HG02763 (cell line): Measurements from ENCODE around the gene ABCC9.
"Not testable (repeated sequence)": the region's sequence is repeated elsewhere in the genome, so short reads cannot be mapped to it uniquely, and the experiment has no call there.

Source experiments
- ATAC-seq: cut with Tn5 transposase; IDR thresholded peaks from one replicate; pipeline ENCODE4 v1.9.1; 2021; ENCODE audit warnings: mild to moderate bottlenecking, moderate library complexity; ENCODE audit not compliant: unreplicated experiment

The ABCC9 gene

DNA sequence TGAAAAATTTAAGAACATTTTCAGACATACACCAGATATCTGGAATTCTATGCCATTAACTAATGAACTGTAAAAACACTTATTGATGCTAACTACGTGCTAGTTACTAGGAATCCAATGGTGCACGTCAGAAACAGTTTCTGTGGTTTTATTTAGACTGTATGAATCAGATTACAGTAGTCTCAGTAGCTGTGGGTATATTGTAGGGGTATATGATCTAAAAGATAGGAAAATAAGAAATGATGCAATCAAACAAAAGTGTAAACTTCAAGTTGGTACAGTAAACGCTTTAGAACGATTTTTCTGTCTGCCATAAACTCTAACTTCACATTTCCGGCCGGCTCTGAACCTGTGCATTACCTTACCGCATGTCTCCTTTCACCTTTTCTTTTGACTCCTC lies 2.3 kb downstream of the ABCC9 start:
- ATAC-seq, result no peak

DNA sequence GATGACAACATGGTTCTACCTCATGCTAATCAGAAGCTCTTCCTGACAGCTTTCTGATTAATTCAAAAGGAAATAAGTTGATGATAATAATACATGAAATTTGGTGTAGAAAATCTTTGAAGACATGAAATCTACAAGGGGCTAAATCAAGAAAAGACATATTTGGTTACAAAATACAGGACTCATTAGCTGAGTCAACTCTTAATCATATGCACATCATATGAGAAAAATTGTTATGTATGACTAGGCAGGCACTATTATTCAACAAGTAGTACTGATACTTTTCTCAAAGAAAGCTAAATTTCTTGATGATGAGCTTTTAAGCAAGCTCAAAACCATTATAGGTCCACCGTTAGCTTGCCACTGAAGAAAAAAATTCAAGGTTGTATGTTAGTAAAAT lies 7.1 kb downstream of the ABCC9 start:
- no peak for ATAC-seq

DNA sequence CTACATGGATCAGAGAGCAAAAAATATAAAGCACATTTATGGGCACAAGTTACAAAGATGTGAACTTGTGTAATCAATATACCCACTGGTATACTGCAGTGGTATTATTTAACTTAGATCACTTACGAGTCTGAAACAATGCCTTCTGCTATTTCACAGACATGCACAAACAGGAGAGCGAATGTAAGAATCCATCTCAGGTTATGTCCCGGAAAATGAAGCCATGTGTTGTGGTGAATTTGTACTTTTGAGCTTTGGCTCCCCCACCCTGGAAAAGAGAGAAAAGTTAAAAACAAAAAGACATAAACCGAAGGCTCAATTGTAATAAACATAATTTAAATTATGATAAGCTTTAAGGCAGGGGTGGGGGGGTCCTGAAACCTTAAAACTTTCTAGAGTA lies 7.6 kb downstream of the ABCC9 start:
- no peak for ATAC-seq

DNA sequence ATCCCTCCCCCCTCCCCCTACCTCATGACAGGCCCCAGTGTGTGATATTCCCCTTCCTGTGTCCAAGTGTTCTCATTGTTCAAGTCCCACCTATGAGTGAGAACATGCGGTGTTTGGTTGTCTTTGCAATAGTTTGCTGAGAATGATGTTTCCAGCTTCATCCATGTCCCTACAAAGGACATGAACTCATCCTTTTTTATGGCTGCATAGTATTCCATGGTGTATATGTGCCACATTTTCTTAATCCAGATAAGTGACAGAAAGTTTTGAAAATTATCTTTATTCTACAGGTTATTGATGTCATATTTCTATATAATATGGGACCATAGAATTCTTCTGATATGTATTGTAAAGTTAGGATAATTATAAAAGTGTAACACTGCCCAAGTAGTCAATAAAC lies 11.3 kb downstream of the ABCC9 start:
- not testable (repeated sequence) for ATAC-seq

DNA sequence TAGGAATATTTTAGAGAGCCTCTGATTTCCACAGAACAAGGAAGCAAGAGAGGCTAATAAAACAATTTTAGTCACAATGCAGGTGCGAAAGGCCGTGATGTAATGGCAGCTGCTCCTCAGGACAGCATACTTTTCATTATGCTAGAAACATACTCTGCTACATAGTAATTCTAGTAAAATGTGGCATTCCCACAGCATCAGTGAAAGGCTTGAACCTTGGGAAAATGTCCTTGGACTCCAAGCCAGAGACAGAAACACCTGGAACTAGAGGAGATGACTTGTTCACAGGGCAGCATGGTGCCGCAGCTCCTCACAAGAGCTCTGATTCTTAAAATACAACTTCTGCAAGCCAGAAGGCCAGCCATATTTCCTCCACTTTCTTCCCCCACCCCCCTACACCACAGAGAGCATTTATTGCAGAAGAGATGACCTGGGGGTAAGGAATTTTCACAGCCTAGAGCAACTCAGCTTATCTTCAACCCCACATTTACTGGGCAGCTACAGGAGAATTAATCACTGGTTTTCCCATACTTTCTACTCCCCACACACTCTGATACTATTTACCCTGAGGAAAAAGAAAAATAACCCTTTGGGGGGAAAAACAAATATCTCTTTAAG lies 15.8 kb downstream of the ABCC9 start:
- no peak for ATAC-seq

DNA sequence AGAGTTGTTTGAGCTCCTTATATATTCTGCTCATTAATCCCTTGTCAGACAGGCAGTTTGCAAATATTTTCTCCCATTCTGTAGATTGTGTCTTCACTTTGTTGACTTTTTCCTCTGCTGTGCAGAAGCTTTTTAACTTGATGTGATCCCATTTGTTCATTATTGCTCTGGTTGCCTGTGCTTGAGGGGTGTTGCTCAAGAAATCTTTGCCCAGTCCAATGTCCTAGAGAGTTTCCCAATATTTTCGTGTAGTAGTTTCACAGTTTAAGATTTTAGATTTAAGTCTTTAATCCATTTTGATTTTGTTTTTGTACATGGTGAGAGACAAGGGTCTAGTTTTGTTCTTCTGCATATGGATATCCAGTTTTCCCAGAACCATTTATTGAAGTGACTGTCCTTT lies 19.8 kb downstream of the ABCC9 start:
- ATAC-seq, result no peak

DNA sequence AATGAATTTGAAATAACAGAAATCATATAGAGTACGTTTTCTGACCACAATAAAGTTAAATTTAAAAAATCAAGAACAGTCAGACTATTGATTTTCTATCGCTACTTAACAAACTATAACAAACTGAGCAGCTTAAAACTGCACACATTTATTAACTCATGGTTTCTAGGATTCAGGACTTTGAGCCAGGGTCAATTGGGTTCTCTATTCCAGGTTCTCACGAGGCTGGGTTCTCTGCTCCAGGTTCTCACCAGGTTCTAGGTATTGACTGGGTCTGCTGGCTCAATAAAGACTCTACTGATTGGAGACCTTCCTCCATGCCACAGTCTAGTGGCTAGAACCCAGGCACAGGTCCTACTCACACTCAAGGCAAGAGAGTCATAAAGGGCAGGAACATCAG lies 22.8 kb downstream of the ABCC9 start:
- no peak for ATAC-seq

DNA sequence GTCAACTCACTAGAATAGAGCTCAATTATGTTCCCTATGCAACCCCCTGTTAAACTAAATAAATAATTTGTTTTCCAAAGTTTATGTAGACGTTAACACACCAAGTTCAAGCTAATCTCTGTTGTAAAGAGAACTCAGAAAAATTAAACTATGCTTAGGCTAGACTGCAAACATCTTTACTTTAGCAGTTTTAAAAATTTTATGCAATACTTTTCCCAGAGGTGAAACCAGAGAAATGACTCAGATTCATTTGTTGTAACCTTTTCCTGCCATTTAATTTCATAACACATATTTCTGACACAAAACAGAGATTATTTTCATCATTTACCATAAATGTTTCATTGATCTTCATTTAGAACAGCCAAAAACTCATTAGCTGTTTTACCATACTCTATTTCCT lies 27.4 kb downstream of the ABCC9 start:
- ATAC-seq, result no peak

DNA sequence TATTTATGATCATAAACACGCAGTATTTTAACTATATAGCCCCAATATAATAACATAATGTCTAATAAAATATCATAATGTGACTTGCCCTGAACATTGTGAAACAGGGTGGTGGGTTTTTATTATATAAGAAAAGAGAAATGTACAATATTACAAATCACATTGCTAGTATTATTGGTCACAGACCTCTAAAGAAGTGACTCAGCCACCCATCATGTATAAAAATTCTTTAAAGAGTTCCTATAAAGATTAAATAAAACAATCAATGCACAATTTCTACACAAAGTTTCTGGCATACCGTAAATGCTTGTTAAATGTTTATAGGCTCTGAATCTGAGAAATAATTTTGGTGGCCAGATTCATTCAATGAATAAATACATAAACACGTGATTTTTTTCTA lies 28.9 kb downstream of the ABCC9 start:
- ATAC-seq, result no peak

DNA sequence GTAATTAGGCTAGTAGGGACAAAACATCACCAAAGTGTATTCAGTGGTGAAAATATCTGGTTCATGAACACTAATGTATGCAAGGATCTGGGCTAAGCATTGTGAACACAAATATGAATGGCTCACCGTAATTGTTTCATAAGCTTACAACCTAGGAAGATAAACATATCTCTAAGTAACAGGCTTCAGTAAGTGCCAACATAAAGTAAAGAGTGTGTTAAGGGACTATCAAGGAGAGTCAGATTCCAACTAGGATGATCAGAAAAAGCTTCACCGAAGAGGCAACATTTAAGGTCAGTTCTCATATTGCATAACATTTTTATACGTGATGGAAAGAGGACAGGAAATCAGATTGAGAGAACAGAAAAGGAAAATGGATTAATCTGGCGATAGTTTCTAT lies 29.4 kb downstream of the ABCC9 start:
- ATAC-seq, result no peak

DNA sequence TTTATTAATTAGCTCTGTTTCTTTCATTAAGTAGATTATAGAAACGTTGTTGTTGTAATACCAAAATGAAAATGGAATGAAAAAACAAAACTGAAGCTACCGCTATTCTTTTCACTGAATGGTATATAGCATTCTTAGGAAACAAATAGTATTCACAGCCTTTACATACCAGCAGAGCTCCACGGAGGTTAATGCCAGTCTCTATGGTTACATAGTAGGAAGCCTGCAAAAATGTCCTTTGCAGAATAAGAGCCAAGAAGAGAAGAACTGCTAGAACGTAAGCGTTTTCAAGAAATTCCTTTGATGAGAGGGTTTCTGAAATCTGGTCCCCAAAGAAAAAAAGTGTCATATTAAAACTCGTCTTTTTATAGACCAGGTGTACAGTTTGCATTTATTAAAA lies 30.6 kb downstream of the ABCC9 start:
- no peak for ATAC-seq

DNA sequence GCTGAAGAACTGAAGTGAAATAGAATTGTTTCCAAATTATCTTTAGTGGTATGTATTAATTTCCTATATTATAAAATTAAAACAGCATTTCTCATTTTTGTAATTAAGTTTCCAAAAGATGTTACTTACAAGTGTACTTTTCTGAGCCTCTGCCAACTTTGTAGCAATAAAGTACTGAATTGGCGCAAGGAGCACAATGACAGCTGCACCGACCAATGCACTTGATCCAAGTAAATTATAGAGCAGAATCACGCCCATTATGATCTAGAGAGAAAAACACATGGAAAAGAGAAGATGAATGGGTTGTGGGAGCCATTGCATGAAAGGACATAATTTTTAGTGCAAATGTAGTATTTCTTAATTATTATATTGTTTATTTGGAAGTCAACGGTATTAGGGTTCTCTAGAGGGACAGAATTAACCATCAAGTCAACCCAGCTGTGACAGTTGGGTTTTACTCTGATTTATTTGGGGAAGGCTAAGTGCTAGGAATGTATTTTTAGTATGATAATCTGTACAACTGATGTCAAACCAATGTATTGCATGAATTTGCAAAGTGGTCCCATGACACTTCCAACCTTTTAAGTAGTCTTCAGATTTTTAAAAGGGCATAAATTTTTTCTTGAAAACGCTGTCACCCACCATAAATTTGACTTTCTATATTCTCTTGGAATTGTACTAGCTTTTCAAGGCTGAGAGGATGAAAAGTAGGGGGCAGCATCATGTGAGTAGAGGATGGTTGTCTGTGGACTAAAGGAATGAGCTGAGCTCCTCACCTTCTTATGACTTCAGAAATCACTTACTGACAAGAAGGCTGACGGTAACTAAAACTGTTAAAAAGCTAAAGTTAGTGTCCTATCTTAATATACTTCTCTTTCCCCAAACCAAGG lies 33.0 kb downstream of the ABCC9 start:
- ATAC-seq, result no peak

DNA sequence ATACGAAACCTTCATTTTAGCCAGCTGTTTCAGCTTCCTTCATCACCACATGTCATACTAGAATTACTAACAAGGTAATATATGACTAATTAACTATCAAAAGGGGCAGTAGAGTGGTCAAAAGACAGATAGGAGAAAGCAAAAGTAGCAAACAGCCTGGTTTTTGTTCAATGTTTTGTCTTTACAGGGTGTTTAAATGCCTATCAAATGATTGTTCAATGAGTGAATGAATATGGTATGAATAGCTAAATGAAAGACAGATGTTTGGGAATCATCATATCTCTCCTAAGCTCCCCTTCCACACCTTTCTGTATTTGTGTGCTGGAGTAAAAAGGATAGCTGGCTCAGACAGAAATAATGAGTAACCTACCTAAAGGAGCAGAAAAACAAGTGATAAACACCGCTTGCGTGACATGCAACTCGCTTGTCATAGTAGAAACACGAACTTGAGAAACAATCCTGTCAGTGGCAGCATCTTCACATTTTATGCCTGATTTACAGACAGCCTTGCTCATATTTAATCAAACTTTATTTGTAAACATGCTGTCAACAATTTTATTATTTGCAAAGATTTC lies 34.2 kb downstream of the ABCC9 start:
- ATAC-seq, result peak; percentile 74

DNA sequence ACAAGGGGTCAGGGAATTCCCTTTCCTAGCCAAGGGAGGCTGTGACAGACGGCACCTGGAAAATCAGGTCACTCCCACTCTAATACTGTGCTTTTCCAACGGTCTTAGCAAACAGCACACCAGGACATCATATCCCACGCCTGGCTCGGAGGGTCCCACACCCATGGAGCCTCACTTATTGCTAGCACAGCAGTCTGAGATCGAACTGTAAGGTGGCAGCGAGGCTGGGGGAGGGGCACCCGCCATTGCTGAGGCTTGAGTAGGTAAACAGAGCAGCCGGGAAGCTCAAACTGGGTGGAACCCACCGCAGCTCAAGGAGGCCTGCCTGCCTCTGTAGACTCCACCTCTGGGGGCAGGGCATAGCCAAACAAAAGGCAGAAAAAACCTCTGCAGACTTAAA lies 41.7 kb downstream of the ABCC9 start:
- ATAC-seq, result not testable (repeated sequence)

DNA sequence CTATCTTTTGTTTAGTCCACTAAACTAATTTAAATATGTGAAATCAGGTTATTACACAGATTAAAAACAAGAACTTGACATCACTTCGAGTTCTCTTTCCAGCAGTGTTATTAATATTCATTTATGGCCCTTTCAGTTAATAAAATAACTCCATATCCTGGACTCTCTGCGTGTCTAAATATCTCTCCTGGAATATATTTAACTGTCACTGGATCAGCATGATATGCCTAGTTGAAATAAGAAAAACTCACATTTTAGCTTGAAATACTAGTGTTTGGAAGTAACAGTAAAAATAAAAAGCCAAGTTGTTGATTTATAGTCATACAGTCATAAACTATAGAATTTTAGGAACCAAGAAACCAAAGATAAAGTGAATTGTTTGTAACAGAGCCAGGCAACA lies 45.6 kb downstream of the ABCC9 start:
- no peak for ATAC-seq

DNA sequence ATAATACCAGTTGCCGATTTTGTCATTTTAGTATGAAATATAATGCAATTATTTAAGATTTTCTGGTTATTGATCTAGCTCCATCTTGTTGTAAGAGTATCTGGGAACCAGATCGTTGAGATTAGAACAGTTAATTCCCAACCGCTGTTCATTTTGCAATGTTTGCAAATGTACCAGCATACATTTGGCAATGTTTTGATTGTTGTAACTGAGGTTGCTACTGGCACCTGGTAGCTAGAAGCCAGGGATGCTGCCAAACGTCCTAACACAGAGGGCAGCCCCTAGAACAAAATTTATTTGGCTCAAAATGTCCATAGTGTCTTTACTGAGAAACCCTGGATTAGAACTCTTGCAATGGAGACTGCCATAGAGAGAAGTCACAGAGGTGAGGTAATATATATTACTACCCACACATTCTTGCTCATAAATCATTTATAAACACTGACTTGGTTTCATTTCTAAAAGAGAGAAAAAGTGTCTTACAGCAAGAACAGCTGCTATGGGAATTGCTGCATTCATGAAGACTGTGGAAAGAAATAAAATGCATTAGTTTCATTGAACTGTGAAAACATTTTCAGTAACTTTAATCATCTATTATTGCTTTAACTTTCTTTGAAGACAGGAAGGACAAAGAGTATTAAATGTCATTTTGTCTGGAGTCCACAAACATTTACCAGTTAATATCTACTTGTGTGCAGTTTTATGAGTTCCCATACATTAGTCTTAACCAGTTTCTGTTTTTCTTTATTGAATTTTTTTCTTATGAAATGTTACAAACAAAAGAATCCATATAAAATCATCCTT lies 46.2 kb downstream of the ABCC9 start:
- no peak for ATAC-seq

DNA sequence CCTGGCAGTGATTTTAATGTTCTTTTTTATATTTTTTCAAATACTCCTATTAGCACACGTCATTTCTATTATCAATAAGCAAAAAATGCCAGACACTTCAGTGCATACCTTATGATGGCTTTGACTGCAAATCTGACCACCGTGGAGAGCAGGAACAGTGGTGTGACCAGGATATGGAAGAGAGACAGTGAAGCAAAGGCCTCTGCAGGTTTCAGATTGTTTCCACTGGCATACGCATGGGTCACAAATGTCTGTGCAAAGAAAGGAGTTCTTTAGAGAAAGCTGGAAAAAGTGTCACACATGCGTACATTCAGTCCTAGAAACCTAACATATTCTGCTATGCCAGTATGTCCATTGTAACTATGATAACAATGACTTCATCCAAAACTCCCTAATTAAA lies 47.3 kb downstream of the ABCC9 start:
- ATAC-seq, result no peak

DNA sequence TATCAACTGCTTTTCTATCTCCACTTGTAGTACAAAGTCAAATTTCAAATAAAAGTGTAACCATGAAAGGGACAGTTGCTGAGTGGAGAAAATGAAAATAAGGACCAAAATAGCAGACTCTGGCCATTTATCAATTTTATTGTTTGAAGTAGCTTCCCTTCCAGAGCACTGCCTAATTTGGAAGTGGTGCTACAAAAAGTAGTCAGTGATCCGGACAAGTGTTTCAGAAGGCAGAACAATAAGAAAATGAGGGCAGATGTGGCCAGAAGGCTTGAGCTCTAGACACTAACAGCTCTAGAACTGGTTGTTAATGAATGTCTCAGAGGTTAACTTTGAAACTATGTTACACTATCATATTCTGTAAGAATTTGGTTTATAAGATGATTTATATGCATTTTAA lies 48.9 kb downstream of the ABCC9 start:
- ATAC-seq, result no peak

DNA sequence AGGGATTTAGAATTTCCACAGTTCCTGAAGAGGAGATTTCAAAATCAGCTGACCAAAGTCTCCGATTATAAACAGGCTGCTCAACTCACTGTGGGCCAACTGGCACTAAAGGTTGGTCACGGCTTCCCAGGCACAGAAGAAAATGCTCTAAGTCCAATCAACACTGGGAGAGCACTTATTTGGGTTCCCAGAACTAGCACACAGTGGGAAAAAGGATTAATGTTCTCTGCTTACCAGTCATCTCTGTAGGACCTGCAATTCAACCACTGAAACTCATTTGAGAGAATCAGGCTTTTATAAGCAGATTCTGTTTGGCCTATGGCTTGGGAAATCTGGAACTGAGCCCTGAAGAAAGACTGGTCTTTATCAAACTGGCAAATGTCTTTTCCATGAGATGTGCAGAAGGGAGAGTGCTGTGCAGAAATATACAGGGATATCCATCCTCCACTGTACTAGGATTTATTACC lies 49.4 kb downstream of the ABCC9 start:
- no peak for ATAC-seq

DNA sequence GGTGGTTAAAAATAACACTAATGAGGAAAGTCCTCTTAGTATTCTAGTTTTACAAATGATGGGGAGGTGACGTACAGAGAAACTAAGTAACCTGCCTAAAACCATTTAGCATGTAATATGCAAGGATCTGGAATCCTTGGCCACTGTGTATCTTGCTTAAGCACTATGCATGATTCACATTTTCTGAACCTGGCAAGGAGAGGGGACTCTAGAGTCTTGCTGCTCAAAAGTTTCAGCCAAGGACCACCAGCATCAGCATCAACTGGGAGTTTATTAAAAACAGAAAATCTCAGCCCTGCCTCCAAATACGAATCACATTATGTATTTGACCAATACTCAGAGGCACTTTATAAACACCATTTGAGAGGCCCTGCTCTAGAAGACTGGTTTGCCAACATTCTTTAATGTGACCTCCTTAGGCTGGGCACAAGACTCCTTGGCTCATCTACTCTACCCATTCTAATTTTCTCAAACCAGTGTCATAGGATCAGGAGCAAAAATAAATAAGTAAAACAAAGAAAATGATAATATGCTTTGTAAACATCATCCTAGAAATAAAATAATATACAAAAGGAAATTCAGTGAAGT lies 52.9 kb downstream of the ABCC9 start:
- ATAC-seq, result no peak

DNA sequence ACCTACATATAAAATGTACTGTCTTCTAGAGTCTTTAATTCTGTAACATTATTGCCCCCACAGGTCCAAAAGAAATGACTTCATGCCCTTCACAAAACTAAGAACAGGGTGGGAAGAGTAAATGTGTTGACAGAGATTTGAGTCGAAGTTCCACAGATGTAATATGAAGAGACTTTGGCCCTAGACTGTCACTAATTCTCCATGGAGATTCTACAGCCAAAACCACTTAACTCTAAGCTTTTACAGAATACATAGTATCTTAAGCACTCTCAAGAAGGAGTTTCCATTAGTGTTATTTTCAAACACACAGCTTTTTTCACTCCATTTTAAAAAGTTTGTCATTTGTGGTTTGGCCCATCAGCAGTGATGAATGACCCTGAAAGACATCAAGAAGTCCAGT lies 56.3 kb downstream of the ABCC9 start:
- ATAC-seq, result no peak
